Upper lobe of left lung (tissue), 4 donors: Measurements from ENCODE around the gene ANKMY2.

Experiments
- CTCF ChIP-seq, 6 experiments: fragments of 450-650 bp in 4 of 6; fragments of 200-600 bp in 2 of 6; sonication (generic) in 2 of 6; IDR thresholded peaks; one replicate each; pipeline ENCODE4 v1.5.1; 2016 to 2019; ENCODE audit warnings: antibody characterized with exemption in 6 of 6
- EP300 ChIP-seq, 4 donors: sonication (generic); formaldehyde crosslinking; IDR thresholded peaks; one replicate each; pipeline ENCODE4 v1.5.1; 2017; ENCODE audit warnings: antibody characterized with exemption in 4 of 4, control low read depth in 2 of 4
- POLR2A ChIP-seq, 4 donors: fragments of 450-650 bp; IDR thresholded peaks; one replicate each; pipeline ENCODE4 v1.5.1; 2016 to 2017; ENCODE audit warnings: antibody characterized with exemption in 4 of 4, mild to moderate bottlenecking in 2 of 4
- POLR2AphosphoS5 ChIP-seq, 2 donors: sonication (generic); formaldehyde crosslinking; IDR thresholded peaks; one replicate each; pipeline ENCODE4 v1.5.1; 2017; ENCODE audit warnings: antibody characterized with exemption in 2 of 2

DNA sequence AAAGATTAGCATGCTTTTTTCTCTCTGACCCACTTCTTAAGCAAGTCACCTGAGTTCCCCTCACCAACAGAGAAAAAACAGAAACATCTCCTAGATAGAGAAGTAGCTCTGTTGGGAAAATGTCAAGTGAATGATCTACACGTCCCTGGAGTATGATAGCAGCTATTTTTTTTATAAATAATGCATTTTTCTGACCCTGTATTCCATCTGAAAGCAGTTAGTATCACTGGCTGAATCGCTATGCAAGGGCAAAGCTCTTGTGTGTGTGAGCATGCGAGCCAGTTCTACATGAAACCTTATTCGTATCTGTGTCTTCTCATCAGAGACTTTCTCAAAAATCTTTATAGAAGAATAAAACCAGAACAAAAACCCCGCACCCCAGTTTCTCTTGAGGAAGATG is 8.2 kb downstream of the ANKMY2 start:
- TF ChIP-seq POLR2AphosphoS5 (IDR thresholded peaks at IDR 0.05) (no peak), EP300 (IDR thresholded peaks at IDR 0.05) (no peak), CTCF (IDR thresholded peaks at IDR 0.05) (no peak), POLR2A (IDR thresholded peaks at IDR 0.05) (no peak)
